Endothelial cell of hepatic sinusoid (primary cell): ENCODE measurements around the gene OR1K1.
"Not testable (repeated sequence)": the region's sequence is repeated elsewhere in the genome, so short reads cannot be mapped to it uniquely, and the experiment has no call there.

ENCODE experiments used
- in situ Hi-C: cut with HindIII; loops from 2 replicates; pipeline ENCODE4 v1.10.0; 2017; ENCODE audit warnings: low sequenced_read_pairs

Gene OR1K1

GRCh38 chr9:122810306-122810946 lies 10.5 kb downstream of the OR1K1 start:
- in situ Hi-C loops = no loop called here

- in situ Hi-C loops = no loop called here
These were observed 12.8 kb downstream of the OR1K1 start for GRCh38 chr9:122812736-122813135.

GRCh38 chr9:122814545-122814944 lies 14.6 kb downstream of the OR1K1 start:
- in situ Hi-C loops = no loop called here

GRCh38 chr9:122815544-122815943 lies 15.6 kb downstream of the OR1K1 start:
- in situ Hi-C loops = no loop called here

GRCh38 chr9:122816163-122816867 lies 16.4 kb downstream of the OR1K1 start:
- in situ Hi-C loops = no loop called here

GRCh38 chr9:122819326-122819725 lies 19.4 kb downstream of the OR1K1 start:
- in situ Hi-C loops = no loop called here

GRCh38 chr9:122819791-122820489 lies 20.0 kb downstream of the OR1K1 start:
- in situ Hi-C loops = no loop called here

- in situ Hi-C loops = no loop called here
These were observed 20.5 kb downstream of the OR1K1 start for GRCh38 chr9:122820490-122820845.

- in situ Hi-C loops = no loop called here
These were observed 21.5 kb downstream of the OR1K1 start for GRCh38 chr9:122821278-122821943.

- in situ Hi-C loops = no loop called here
These were observed 22.1 kb downstream of the OR1K1 start for GRCh38 chr9:122822056-122822455.

GRCh38 chr9:122822938-122823337 lies 23.0 kb downstream of the OR1K1 start:
- in situ Hi-C loops = no loop called here

GRCh38 chr9:122827761-122828093 lies 27.8 kb downstream of the OR1K1 start:
- in situ Hi-C loops = no loop called here

- in situ Hi-C loops = not testable (repeated sequence)
These were observed 29.0 kb downstream of the OR1K1 start for GRCh38 chr9:122828965-122829284.

- in situ Hi-C loops = no loop called here
These were observed 32.3 kb downstream of the OR1K1 start for GRCh38 chr9:122832194-122832593.

GRCh38 chr9:122835313-122835731 lies 35.4 kb downstream of the OR1K1 start:
- in situ Hi-C loops = no loop called here

- in situ Hi-C loops = no loop called here
These were observed 37.4 kb downstream of the OR1K1 start for GRCh38 chr9:122837266-122837850.

GRCh38 chr9:122838441-122838840 lies 38.5 kb downstream of the OR1K1 start:
- in situ Hi-C loops = not testable (repeated sequence)

- in situ Hi-C loops = no loop called here
These were observed 41.6 kb downstream of the OR1K1 start for GRCh38 chr9:122841501-122841900.

GRCh38 chr9:122844137-122844536 lies 44.2 kb downstream of the OR1K1 start:
- in situ Hi-C loops = no loop called here

- in situ Hi-C loops = no loop called here
These were observed 45.2 kb downstream of the OR1K1 start for GRCh38 chr9:122845116-122845515.

- in situ Hi-C loops = no loop called here
These were observed 46.5 kb downstream of the OR1K1 start for GRCh38 chr9:122846371-122846940.
